Measurements from ENCODE around the gene SLFN12L.
"Not testable (repeated sequence)": the region's sequence is repeated elsewhere in the genome, so short reads cannot be mapped to it uniquely, and the experiment has no call there.

SLFN12L gene

DNA sequence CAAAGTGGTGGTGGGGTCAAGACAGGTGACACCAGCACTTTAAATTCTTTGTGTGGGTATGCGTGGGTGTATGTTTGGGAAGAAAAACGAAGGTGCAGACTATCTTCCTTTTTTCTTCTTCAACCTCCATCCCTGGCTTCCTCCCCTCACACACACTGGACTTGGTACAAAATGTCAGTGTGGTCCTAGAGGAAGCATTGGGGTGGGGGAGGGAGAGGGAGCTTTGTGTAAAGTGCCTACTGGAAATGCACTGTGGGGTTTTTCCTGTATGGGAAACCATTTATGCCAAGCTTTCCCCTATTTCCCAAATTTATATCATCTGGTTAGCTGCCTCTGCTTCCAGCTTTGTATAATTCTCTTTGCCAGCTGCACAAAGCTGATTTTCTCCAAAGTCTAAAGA is 44.4 kb downstream of the SLFN12L start:
- DNase-seq, result no peak

DNA sequence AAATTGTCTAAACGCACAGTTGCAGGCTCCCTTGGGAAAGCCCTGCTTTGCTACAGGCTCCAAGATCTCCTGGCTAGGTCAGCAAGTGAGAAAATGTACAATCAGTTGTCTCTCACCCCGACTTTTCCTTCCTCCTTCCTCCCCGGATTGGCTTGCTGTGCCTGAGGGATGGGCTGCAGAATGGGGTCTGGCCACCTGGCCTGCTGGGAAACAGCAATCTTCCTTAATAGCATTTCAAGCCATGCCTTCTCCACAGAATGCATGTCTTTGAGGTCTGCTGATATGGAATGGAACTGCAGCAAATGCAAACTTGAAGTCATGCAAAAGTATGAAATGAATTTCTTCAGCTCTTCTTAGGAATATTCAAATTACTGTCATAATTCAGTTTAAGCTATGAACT is 46.1 kb downstream of the SLFN12L start:
- DNase-seq, result no peak

DNA sequence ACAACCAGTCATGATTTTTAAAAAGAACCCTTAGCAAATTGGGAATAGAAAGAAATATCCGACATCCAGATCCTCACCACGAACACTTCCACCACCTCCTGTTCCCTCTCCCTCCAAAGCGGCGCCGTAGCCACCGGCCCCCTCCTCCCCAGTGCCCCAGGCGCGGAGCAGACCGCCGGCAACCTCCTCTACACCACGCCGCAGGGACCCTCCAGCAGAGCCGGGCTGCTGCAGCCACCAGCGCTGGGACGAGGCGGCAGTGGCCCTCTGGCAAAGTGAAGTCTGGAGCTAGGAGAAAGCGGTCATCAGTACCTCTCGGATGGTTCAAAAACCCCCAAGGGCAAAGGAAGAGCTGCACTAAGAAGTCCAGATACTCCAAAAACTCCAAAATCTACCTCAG is 47.5 kb downstream of the SLFN12L start:
- no peak for DNase-seq

DNA sequence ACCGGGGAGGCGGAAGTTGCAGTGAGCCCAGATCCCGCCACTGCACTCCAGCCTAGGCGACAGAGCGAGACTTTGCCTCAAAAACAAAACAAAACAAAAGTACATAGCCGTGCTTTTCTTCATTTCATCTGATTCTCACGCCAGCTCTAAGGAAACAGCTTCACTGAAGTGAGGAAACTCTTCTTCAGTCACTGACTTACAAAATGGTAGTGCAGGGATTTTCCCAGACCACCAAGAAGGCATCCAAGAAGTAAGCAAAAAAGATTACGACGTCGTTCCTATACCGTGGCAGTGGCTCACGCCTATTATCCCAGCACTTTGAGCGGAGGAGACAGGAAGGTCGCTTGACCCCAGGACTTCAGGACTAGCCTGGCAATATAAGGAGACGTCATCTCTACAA is 48.5 kb downstream of the SLFN12L start:
- no peak for DNase-seq

DNA sequence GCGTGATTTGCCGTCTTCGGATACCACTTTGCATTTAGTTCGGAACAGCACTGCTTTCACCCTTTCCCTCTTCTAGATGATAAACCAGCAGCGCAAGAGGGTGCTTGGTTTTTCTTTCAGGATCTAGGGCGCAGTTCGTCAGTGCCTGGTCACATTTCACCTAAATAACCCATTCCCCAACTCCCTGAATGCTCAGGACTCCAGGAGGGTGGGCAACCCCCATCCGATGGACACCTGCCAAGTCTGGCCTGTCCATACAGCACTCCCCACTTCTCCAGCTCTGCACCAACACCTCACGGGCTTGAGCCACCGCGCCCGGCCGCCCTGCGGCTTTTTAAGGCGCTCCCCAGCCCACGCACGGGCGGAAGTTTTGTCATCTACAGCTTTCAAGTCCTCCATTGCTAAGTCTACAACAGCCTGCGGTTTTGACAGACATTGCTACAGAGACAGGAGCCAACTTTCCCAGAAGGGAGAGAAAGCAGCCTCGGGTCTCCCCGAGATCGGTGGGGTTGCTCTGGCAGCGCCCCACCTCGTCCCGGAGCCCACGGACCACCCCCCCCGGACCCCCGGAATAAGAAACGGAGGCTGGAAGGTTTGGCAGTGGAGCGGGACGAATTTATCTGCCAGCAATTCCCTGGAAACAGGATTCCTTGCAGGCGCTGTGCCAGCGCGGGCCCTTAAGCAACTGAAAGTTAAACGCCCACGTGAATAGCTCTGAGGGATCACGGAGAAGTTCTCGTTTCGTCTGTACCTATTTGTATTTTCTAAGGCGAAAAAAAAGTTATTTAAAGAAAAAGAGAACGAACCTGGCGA is 50.4 kb downstream of the SLFN12L start:
- DNase-seq, result peak; percentile 83 to 87

DNA sequence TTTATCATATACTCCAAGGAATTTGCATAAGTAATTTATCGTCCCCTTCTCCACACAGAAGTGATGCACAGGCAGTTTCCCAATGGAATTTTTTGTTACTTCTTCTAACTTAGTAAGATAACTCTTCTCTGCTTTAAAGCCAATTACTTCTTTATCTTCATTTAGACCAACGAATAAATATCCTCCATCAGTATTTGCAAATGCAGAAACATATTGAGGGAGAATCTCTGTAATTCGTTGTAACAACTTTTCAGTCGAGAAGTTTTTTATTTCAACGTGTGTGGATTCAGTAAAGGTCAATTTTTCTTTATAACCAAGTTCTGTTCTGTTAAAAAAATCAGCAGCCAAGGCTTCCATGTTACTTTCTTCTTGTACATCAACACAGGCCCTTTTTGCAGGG is 58.2 kb downstream of the SLFN12L start:
- no peak for DNase-seq

DNA sequence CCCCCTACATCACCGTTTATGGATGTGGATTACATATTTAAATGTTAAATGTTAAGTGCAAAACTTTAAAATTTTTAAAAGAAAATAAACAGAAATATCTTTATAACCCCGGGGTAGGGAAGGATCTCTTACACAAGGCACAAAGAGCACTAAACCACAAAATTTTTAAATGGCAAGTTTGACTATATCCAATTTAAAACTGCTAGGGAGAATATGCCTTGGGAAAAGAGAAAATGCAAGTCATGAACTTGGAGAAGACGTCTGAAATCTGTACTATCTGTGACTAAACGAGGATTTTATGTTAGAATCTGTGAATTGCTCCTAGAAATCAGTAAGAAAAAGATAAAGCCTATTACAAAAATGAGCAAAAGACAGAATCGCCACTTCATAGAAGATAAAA is 60.2 kb downstream of the SLFN12L start:
- DNase-seq, result no peak

DNA sequence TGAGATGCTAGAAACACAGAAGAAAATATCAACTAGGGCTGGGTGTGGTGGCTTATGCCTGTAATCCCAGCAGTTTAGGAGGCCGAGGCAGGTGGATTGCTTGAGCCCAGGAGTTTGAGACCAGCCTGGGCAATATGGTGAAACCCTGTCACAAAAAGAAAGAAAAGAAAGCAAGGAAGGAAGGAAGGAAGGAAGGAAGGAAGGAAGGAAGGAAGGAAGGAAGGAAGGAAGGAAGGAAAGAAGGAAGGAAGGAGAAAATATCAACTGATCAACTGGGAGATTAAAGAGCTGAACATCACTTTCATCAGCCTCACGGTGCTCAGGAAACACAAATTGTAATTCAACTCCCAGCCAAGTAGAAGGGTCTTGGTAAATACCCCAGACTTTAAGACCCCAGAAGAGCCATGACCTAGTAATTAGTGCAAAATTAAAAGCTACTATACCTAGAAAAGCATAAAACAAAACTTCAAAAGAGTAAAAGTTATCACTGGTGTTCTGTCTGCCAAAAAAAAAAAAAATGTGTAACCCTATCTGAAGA is 61.1 kb downstream of the SLFN12L start:
- DNase-seq, result no peak

DNA sequence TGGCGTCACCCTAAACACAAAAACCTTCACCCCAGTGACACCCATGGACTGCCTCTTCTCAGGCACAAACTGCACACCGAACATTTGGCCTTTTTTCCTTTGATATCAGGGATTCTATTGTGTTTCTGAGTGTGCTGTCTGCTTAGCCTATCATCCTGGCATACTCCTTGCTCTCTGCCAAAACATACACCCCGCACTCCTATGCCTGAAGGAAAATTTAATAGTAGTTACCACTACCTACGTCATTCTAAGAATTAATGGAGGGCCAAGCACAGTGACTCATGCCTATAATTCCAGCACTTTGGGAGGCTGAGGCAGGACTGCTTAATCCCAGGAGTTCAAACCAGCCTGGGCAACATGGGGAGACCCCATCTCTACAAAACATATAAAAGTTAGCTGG is 69.0 kb downstream of the SLFN12L start:
- DNase-seq, result no peak

DNA sequence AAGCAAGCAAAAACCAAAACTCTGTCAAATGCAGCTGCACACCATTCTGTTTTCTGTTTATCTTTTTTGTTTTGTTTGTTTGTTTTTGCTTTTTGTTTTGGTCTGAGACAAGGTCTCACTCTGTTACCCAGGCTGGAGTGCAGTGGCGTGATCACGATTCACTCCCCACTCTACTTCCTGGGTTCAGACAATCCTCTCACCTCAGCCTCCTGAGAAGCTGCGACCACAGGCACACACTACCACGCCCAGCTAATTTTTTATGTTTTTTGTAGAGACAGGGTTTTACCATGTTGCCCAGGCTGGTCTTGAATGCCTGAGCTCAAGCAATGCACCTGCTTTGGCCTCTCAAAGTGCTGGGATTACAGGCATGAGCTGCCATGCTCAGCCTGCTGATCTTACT is 69.7 kb downstream of the SLFN12L start:
- no peak for DNase-seq

DNA sequence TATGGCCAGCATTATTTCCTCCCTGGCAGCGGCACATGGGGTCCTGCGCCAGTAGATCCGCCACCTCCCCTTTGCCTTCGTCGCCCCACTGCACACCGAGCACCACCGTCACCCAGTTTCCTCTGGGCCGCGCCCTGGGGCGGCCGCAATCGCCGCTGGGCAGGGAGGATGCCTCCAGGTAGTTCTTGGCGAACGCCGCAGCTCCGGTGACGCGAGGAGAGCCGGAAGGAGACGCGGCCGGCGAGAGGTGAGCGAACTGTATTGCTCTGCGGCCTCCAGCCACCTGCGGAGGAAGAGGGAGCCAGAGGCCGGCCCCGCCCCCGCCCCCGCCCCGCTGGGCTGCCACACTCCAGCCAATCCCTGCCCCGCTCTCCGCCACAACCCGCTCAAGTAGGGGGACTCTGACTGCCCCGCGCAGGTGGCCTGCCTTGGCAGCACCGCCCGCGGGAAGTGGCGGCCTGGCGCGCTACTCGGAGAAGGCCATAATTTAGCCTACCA is 77.1 kb downstream of the SLFN12L start:
- DNase-seq, result no peak

DNA sequence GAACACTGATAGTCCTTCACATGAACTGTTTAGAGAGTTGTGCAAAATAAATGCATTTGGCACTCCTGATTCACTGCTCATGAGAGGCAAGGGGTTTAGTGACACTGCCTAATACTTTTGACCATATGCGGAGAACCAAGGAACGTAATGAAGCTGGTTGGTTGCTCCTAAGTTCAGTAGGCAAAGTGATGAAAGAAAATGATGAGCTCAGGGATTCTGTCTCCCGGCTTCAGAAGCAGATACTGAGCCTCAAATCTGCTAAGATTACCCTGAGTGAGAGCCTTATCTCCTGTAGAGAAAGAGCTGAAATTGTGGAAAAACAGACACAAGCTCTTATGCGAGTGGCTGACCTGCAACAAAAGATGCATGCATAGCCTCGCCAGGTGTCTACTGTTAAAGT is 83.4 kb downstream of the SLFN12L start:
- not testable (repeated sequence) for DNase-seq

DNA sequence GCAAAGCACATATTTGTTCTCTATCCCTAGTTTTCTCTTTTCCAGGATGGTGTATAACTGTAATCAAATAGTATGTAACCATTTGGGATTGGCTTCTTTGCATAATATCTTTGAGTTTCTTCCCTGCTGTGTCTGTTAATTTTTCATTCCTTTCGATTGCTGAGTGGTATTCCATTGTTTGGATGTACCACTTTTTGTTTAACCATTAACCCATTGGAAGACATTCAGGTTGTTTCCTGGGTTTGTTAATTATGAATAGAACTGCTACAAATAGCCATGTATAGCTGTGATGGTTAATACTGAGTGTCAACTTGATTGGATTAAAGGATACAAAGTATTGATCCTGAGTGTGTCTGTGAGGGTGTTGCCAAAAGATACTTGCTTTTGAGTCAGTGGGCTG is 84.3 kb downstream of the SLFN12L start:
- no peak for DNase-seq

DNA sequence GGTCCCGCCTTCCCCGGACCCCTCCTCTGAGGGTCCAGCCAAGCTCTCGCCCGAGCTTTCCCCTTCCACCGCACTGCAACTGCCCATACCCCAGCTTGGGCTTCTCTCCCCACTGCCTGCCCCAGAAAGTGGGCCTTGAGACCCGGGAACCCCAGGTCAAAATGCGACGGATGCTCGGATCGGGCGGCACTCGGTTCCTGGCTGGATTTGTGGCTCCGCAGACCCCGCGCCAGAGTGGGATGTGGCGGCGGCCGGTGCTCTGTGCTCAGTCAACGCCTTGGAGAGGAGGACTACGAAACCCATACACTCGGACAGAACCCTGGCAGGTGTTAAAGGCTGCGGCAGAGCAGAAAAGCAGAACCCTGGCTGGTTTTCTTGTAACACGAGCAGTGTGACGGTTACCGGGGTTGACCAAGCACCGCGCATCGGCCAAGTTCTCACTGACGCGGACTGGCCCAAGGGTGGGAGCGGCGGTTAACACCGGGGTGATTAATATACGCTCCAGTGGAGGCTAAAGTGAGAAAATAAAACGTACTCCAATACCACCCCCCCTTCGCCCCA is 88.0 kb downstream of the SLFN12L start:
- DNase-seq, result no peak

DNA sequence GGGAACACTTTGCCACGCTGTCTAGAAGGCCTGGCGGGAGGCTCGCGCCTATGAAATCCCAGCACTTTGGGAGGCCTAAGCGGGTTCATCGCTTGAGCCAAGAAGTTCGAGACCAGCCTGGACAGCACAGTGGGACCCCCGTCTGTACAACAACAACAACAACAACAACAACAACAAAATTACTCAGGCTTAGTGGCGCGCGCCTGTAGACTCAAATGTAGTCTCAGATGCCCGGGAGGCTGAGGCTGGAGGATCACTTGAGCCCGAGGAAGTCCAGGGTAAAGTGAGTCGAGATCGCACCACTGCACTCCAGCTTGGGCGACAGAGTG is 88.6 kb downstream of the SLFN12L start:
- DNase-seq, result no peak

DNA sequence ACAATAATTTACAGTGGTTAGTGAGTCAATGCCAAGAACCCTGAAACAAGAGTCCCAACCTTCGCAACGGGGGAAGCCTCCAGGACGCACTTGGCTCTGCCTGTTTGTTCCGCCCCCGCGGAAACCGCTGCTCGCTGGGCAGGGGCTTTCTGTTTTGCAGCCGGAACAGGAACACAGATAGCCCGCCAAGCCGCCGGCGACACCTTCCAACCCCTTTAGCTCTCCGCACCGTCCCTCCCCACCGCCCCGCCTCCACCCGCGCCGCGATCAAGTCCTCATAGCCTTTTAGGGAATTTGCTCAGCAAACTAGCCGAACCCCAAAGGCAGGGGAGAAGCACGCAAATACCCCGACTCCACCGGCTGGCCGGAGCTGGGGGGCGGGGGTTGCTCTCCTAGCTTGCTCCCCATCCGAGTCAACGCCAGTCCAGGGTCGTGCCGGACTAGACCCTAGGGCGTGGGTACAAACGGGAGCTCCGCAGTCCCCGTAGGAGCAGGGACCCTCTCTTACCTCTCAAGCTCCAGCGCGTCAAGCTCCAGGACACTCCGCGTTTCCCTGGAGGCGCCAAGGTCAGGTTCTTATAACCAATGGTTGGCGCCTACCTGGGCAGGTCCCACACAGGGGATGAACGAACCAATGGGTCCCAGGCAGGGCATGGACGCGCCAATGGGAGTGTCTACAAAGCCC is 89.1 kb downstream of the SLFN12L start, which contains the start of gene SLFN13:
SLFN13 (minus strand) TSS at position 553 of the 685 bp plus-strand sequence. CDS start 3,086 bp downstream, outside the sequence.
- peak; percentile 94 to 96 for DNase-seq

DNA sequence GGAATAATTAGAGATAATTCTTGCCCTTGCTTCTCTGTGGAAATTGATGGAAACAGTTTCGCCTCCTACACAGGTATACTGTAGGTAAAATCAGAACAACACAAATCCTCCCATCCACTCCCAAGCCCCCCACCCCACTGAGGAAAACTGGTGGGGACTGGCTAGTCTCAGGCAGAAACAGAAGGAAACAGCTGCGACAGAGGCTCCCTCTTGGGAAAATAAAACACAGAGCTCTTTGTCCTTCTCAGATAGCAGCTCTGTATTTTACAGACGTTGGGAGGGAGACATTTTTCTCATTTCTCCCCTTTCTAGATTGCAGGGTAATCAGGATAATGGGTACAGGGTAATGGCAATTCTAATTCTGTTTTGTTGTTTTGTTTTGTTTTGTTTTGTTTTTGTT is 90.0 kb downstream of the SLFN12L start:
- no peak for DNase-seq

DNA sequence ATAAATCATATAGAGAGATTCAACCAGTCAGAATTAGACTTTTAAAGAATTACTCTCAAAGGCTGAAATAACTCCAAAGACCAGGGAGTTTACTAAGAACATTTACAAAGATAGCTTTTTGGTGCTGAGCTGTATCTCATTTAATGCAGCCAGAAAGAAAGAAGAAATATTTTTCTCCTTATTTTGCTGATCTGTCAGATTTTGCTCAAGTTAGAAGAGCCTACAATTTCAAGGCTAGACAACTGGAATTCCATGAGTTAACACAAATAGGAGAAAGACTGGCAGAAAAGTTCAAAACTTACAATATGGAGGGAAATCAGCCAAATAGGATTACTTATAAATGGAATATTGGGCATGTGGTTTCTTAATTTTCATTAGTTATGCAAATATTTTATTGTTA is 99.0 kb downstream of the SLFN12L start:
- no peak for DNase-seq

DNA sequence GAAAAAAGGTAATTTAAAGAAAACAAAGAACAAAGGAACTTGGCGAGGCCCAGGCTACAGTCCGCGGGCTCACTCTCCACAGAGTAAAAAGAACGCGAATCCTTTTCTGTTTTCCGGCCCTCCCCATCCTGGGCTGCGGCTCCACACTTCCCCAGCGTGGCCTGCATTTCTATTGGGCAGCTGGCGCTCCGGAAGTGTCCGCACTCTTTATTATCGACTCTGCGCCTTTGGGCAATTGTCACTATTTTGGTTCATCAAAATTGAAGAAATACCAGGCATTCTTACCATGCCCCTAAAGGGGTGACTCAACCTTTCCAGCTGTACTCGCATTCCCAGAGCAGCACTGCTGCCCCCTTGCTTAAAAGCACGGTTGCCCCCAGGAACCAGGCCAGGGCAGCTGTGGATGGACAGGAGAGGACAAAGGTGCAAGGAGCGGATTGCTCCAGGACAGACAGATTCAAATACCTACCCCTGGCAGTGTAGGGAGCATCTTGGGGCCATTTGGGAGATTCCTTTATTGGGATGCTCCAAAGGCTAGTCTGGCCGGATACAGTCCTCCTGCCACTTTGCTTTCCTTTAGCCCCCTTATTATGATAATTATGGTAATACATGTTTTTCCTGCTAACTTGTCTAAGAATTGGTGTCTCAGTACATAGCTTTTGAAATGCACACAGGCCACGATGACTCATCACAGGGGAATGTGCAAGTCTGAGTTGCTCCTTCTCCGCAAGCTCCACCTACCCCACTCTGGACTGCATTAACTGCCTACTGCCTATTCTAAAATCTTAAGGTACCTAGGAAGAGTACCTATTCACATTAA is 104.2 kb downstream of the SLFN12L start:
- DNase-seq, result peak; percentile 89

DNA sequence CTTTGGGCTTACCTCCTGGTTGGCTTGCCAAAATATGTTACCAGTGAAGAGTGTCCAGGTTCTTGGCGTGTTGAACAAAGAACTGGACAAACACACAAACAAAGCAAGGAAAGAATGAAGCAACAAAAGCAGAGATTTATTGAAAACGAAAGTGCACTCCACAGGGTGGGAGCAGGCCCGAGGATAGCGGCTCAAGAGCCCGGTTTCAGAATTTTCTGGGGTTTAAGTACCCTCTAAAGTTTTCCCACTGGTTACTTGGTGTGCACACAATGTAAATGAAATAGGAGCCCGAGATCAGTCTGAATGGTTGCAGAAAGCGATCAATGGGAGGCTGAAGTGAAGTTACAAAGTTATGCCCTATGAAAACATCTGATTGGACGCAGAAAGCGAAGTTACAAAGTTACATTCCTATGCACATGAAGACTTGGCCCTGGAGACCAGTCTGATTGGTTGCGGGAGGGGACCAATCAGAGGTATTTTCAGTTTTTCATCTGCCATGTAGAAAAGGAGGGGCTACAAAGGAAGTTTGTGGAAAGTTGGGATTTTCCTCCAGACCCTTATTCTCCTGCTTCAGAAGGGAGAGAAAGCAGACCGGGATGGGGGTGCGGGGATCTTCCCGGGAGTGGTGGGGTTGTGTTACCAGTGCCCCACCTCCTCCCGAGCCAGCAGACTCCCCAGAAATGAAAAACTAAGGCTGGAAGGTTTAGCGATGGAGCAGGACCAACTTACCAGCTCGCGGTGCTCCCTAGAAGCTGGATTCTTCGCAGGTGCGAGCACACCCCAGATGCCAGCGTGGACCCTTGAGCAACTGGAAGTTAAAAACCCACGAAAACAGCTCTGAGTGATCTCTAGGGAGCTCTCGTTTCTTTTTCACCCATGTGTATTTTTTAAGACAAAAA is 105.1 kb downstream of the SLFN12L start, which contains the start of gene SLFN12:
SLFN12 (minus strand) TSS at position 325 of the 899 bp plus-strand sequence. CDS start 9,472 bp downstream, outside the sequence.
- peak; percentile 76 to 80 for DNase-seq

DNA sequence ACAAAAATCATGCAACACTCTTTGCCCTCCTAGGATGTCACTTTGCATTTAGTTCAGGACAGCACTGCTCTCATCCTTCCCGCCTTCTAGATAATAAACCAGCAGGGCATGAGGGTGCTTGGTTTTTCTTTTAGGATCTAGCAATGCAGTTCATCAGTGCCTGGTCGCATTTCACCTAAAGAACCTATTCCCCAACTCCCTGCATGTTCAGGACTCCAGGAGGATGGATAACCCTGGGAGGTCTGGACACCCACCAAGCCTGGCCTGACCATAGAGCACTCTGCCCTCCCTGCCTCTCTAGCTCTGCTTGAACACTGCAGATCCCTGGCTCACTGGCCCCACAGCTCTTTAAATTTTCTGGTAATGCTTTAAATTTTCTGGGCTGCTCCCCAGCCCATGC is 107.8 kb downstream of the SLFN12L start:
- no peak for DNase-seq

DNA sequence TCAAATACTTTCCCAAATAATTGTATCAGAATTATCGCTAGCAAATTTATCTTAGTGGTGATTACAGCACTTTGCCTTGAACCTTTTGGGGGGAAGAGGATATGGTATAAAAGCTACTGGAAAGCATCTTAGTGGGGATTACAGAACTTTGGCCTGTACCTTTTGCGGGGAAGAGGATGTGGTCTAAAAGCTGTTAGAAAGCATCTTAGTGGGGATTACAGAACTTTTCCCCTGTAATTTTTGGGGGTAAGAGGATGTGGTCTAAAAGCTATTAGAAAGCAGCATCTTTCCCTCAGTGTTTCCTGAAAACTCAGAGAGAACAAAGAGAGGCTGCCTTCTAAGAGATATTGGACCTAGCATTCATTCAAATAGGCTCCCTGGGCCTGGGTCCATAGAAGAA is 109.2 kb downstream of the SLFN12L start:
- DNase-seq, result no peak
